Lung (tissue), 12 donors: ENCODE results near the gene PTGR2. TPM values are rescaled to one million over a fixed set of nuclear protein-coding genes. Genes with fewer than 3 reads are reported as not detected.

Experiments
- ATAC-seq: fragments of 200-7000 bp; cut with Tn5 transposase; one replicate; pipeline ENCODE4 v1.9.1; 2020; ENCODE audit warnings: moderate number of reproducible peaks; ENCODE audit not compliant: insufficient read depth, low FRiP score
- DNase-seq, 3 donors: peaks; one replicate each; pipeline ENCODE4 v3.0.0-alpha.2; 2013 to 2017
- H3K27ac ChIP-seq, 2 donors: one replicate each; pipeline ENCODE4 v1.5.1; 2013; ENCODE audit warnings: mild to moderate bottlenecking in 2 of 2, moderate library complexity in 2 of 2, control low read depth in 1 of 2, inconsistent platforms in 1 of 2, low read depth in 1 of 2, low read length in 1 of 2
- H3K27me3 ChIP-seq, 3 donors: one replicate each; pipeline ENCODE4 v1.5.1; 2013; ENCODE audit warnings: low read length in 2 of 3; ENCODE audit not compliant: control insufficient read depth in 3 of 3, insufficient read depth in 3 of 3
- H3K36me3 ChIP-seq, 4 donors: one replicate each; pipeline ENCODE4 v1.5.1; 2013; ENCODE audit warnings: low read length in 4 of 4, mild to moderate bottlenecking in 1 of 4, moderate library complexity in 1 of 4; ENCODE audit not compliant: control insufficient read depth in 4 of 4, insufficient read depth in 4 of 4
- H3K4me1 ChIP-seq, 5 donors: one replicate each; pipeline ENCODE4 v1.5.1; 2013; ENCODE audit warnings: low read length in 5 of 5, mild to moderate bottlenecking in 2 of 5, moderate library complexity in 1 of 5; ENCODE audit not compliant: control insufficient read depth in 5 of 5, insufficient read depth in 5 of 5
- H3K4me3 ChIP-seq: one replicate; pipeline ENCODE4 v1.5.1; 2013; ENCODE audit warnings: mild to moderate bottlenecking, control low read depth, moderate library complexity
- H3K9ac ChIP-seq, 2 donors: one replicate each; pipeline ENCODE4 v1.5.1; 2013; ENCODE audit warnings: low read length in 2 of 2, control low read depth in 1 of 2; ENCODE audit not compliant: insufficient read depth in 1 of 2
- H3K9me3 ChIP-seq, 4 donors: one replicate each; pipeline ENCODE4 v1.5.1; 2013; ENCODE audit warnings: low read length in 3 of 4, mild to moderate bottlenecking in 1 of 4, moderate library complexity in 1 of 4; ENCODE audit not compliant: control insufficient read depth in 4 of 4, insufficient read depth in 3 of 4
- WGBS, 2 donors: extraction: QIAGEN DNeasy Blood & Tissue Kit; methylation state at CpG; one replicate each; pipeline ENCODE4 v1.1.7; 2013; 5-methylcytosine and 5-hydroxymethylcytosine counted together
- polyA plus RNA-seq, 2 donors: library from polyadenylated mRNA; stranded (reverse); fragments of 200-250 nt; gene quantifications; one replicate each; pipeline ENCODE4 v1.2.1, GENCODE V29; 2013
- total RNA-seq, 2 donors: library from RNA; depleted of rRNA in 1 of 2; stranded (reverse); fragments of >200 nt in 1 of 2; gene quantifications; one replicate each; pipeline ENCODE4 v1.2.1, GENCODE V29; 2014 to 2021
- TF ChIP-seq, protein P1 (sequence below): IDR thresholded peaks from 2 replicates; pipeline ENCODE4 v1.5.1; 2012; ENCODE audit warnings: mild to moderate bottlenecking; ENCODE audit errors: control extremely low read depth, extremely low read depth
- donor health status: control.
- donor health status: control.
- donor health status: Bipolar disorder and iron deficiency.
- donor health status: healthy.
- donor health status: DM: yes; HTN: yes; CAD: no.

The PTGR2 gene
- total and polyA plus RNA-seq, 4 donors: 5.7 to 13.9 (median 9.6) TPM

DNA sequence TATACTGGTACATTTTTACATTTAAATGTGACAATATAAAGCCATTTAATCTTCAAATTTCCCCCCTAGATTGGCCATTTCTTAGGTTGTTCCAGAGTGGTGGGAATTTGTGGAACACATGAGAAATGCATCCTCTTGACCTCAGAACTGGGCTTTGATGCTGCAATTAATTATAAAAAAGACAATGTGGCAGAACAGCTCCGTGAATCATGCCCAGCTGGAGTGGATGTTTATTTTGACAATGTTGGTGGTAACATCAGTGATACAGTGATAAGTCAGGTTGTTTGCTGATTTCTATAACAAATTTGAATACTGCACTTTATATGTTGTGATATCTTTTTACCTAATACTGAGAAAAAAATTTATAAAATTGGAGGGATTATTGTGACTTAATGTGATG is 27.4 kb downstream of the PTGR2 start:
- H3K9ac ChIP-seq: no peak overlapping the region
- no peaks in the 10 kb centered on the region for H3K27me3 ChIP-seq
- no peak overlapping the region for H3K4me3 ChIP-seq
- WGBS, 2 donors: 65 to 79% methylated on average over 1 of the region's 1 CpG
- DNase-seq (no peak), ATAC-seq (no peak)
- H3K27ac ChIP-seq: no peak overlapping the region
- H3K4me1 ChIP-seq: no peaks in the 10 kb centered on the region
- H3K9me3 ChIP-seq: no peaks in the 10 kb centered on the region
- H3K36me3 ChIP-seq: peaks cover 0 to 4% (median 1%) of the 10 kb centered on the region in 4 donors
- TF ChIP-seq, protein P1, sequence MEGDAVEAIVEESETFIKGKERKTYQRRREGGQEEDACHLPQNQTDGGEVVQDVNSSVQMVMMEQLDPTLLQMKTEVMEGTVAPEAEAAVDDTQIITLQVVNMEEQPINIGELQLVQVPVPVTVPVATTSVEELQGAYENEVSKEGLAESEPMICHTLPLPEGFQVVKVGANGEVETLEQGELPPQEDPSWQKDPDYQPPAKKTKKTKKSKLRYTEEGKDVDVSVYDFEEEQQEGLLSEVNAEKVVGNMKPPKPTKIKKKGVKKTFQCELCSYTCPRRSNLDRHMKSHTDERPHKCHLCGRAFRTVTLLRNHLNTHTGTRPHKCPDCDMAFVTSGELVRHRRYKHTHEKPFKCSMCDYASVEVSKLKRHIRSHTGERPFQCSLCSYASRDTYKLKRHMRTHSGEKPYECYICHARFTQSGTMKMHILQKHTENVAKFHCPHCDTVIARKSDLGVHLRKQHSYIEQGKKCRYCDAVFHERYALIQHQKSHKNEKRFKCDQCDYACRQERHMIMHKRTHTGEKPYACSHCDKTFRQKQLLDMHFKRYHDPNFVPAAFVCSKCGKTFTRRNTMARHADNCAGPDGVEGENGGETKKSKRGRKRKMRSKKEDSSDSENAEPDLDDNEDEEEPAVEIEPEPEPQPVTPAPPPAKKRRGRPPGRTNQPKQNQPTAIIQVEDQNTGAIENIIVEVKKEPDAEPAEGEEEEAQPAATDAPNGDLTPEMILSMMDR: no peak

DNA sequence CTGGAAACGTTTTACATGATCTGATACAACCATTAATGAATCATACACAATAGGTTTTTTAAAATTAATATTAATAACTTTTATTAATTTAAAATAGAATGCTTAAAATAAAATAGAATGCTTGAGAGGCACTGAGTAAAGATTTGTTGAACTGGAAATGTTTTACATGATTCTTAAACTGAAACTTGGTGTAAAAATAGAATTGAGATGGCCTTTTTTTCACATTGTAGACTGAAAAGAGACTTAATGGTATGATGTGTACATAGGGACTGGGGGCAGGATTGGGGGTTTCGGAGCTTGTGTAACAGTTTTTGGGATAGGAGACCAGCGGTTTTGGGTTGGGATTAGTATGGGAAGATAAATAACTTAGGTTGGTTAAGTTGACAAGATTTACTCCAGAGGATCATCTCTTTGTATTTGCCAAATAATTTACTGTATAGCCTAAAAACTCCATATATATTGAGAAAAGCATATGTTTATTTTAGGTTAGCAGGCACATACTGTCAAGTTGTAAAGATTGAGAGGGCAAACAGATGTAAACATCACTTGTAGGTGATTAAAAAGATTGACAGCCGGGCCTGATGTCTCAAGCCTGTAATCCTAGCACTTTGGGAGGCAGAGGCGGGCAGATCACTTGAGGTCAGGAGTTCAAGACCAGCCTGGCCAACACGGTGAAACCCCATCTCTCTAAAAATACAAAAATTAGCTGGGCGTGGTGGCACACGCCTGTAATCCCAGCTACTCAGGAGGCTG is 33.0 kb downstream of the PTGR2 start:
- TF ChIP-seq, protein P1: no peak
- no peak overlapping the region for H3K4me3 ChIP-seq
- ATAC-seq: no peak
- H3K36me3 ChIP-seq: peaks cover 0 to 4% (median 0%) of the 10 kb centered on the region in 4 donors
- peaks cover 0 to 16% (median 11%) of the 10 kb centered on the region in 5 donors for H3K4me1 ChIP-seq
- H3K27me3 ChIP-seq: no peaks in the 10 kb centered on the region
- no peak overlapping the region for H3K9ac ChIP-seq
- no peaks in the 10 kb centered on the region for H3K9me3 ChIP-seq
- DNase-seq: no peak
- H3K27ac ChIP-seq: no peak overlapping the region
- WGBS, 2 donors: 82 to 87% methylated on average over 8 of the region's 8 CpGs

DNA sequence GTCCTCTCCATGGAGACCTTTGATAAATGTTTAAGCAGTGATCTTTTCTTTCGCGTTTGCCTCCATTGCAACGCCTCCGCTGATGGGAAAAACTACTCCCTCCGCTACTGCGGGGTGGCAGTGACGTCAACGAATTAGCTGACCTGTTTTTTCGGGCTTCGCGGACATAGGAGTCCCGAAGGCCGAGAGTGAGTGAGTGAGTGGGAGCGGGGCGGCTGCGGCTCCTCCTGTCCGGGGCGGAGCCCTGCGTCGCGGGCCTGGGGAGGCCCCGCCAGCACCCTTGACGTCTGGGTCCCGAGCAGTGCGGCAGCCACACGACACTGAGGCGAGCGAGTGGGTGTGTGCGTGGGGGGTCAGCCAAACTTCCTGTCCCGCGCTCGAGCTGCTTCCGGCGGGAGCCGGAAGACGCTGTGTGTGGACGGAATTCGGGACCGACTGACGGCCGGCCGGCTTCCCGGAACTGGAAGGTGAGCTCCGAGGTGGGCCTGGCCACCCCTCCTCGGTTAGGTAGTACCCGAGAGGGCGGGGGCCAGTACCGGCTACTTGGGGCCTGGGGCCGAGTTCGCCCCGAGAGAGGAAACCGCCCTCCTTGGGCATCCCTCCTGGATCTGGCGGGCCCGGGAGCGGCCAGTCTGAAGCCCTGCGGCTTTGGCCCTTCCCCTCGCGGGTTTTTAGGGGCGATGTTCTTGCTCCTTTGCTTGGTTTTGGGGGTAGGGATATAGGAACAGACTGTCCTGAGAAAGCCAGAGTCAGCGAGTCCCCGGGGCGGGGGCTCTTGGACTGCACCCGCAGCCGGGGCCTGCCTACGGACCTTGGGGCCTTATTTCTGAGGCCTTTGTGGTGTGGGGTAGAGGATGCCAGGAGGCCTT is 35.1 kb downstream of the PTGR2 start, which contains the start of gene ZNF410:
Gene ZNF410, plus strand, starts transcription at position 411 of the 869 bp plus-strand sequence. CDS start 5,317 bp downstream, outside the sequence.
- DNase-seq (peak; percentile 97 to 98 (median 97)), ATAC-seq (peak; percentile 99)
- Histone ChIP-seq H3K9me3 (no peaks in the 10 kb centered on the region), H3K27ac (peak within 1 kb of the TSS; percentile 91 to 97), H3K36me3 (no peaks in the 10 kb centered on the region), H3K9ac (peak within 1 kb of the TSS; percentile 97 to 98), H3K27me3 (no peaks in the 10 kb centered on the region), H3K4me1 (peaks cover 0 to 16% (median 11%) of the 10 kb centered on the region in 5 donors), H3K4me3 (peak within 1 kb of the TSS; percentile 87)
- TF ChIP-seq, protein P1: no peak
- 0% methylated on average over 62 to 65 of the region's 65 CpGs for WGBS, 2 donors
